ENCODE results near the gene IFI44. TPM values are rescaled to one million over a fixed set of nuclear protein-coding genes. Genes with fewer than 3 reads are reported as not detected.

The IFI44 gene
- total and polyA plus RNA-seq, 2 of the 13 experiments (the other 11 are each of a cell fraction or from before 2014, with no cell fraction given) = not detected

DNA sequence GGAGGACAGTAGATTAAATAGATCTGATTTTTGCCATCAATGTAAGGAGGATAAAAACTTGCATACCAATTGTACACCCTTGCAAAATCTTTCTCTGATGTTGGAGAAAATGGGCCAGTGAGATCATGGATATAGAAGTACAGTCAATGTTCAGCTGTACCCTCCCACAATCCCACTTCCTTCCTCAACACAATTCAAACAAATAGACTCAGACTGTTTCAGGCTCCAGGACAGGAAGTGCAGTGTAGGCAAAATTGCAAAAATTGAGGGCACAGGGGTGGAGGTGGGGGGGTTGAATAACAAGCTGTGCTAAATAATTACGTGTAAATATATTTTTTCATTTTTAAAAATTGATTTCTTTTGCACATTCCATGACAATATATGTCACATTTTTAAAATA lies 3.9 kb upstream of the IFI44 start:
- in situ Hi-C loops (cut with HindIII; ENCODE audit: extremely low pct_ligation_motif_present, low pct_unique_long_range_greater_than_20kb) = no loop called here
- TF ChIP-seq ZMYM4 (CRISPR knock-in tag; IDR thresholded peaks at IDR 0.05) (no peak), ZFYVE20 (CRISPR knock-in tag; IDR thresholded peaks at IDR 0.05; ENCODE audit: borderline replicate concordance, low read depth) (no peak), SNAI1 (CRISPR knock-in tag; IDR thresholded peaks at IDR 0.05; ENCODE audit: borderline replicate concordance) (no peak), TSC22D2 (CRISPR knock-in tag; IDR thresholded peaks at IDR 0.05; ENCODE audit: borderline replicate concordance) (no peak), NFIC (IDR thresholded peaks at IDR 0.05; ENCODE audit: low read length) (no peak), SMAD3 (CRISPR knock-in tag; IDR thresholded peaks at IDR 0.05) (no peak), ATF2 (CRISPR knock-in tag; IDR thresholded peaks at IDR 0.05) (no peak), REPIN1 (CRISPR knock-in tag; IDR thresholded peaks at IDR 0.05; ENCODE audit: borderline replicate concordance, low read depth) (no peak), ZKSCAN1 (IDR thresholded peaks at IDR 0.05; ENCODE audit: low read length) (no peak), ZFP62 (CRISPR knock-in tag; IDR thresholded peaks at IDR 0.05) (no peak), FOXK1 (CRISPR knock-in tag; IDR thresholded peaks at IDR 0.05; ENCODE audit: borderline replicate concordance, low read depth) (no peak)
- TF ChIP-seq, protein P1, sequence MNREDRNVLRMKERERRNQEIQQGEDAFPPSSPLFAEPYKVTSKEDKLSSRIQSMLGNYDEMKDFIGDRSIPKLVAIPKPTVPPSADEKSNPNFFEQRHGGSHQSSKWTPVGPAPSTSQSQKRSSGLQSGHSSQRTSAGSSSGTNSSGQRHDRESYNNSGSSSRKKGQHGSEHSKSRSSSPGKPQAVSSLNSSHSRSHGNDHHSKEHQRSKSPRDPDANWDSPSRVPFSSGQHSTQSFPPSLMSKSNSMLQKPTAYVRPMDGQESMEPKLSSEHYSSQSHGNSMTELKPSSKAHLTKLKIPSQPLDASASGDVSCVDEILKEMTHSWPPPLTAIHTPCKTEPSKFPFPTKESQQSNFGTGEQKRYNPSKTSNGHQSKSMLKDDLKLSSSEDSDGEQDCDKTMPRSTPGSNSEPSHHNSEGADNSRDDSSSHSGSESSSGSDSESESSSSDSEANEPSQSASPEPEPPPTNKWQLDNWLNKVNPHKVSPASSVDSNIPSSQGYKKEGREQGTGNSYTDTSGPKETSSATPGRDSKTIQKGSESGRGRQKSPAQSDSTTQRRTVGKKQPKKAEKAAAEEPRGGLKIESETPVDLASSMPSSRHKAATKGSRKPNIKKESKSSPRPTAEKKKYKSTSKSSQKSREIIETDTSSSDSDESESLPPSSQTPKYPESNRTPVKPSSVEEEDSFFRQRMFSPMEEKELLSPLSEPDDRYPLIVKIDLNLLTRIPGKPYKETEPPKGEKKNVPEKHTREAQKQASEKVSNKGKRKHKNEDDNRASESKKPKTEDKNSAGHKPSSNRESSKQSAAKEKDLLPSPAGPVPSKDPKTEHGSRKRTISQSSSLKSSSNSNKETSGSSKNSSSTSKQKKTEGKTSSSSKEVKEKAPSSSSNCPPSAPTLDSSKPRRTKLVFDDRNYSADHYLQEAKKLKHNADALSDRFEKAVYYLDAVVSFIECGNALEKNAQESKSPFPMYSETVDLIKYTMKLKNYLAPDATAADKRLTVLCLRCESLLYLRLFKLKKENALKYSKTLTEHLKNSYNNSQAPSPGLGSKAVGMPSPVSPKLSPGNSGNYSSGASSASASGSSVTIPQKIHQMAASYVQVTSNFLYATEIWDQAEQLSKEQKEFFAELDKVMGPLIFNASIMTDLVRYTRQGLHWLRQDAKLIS (CRISPR knock-in tag; IDR thresholded peaks at IDR 0.05) = no peak
- POLR2A ChIA-PET = no interaction called here
- intact Hi-C loops (cut with micrococcal nuclease; ENCODE audit: unreplicated experiment) = no loop called here
- ATAC-seq (no peak), FAIRE-seq (no peak), DNase-seq (ENCODE audit: low spot score) (no peak)
- no peaks in the 10 kb centered on the region for H3K36me3 ChIP-seq (replicated peaks in 1 of 2; ENCODE audit: control insufficient read depth in 1 of 2, insufficient read depth in 2 of 2, low read length in 2 of 2)
- H3K79me2 ChIP-seq (ENCODE audit: insufficient read depth, low read length) = no peaks in the 10 kb centered on the region
- CTCF ChIA-PET (ENCODE audit: low intra/inter-chr PET ratio, low total read pairs) = no interaction called here
- H3K4me3 ChIP-seq (replicated peaks in 1 of 3; ENCODE audit: insufficient read depth in 1 of 3, low read depth in 2 of 3, low read length in 3 of 3) = no peak overlapping the region
- H2AFZ ChIP-seq (ENCODE audit: low read length) = no peak overlapping the region
- no peak overlapping the region for H3K9ac ChIP-seq (ENCODE audit: insufficient read depth, low read depth, low read length)
- no peak overlapping the region for H3K27ac ChIP-seq (ENCODE audit: extremely low read length, insufficient read depth, low read length)
- WGBS (ENCODE audit: low lambda C conversion rate) = 0% methylated on average over 1 of the region's 1 CpG
- no peaks in the 10 kb centered on the region for H3K27me3 ChIP-seq (ENCODE audit: control insufficient read depth in 1 of 2, insufficient read depth in 2 of 2, low read length in 2 of 2)
- no peak overlapping the region for H3K4me2 ChIP-seq (ENCODE audit: low read depth, low read length)
- BruUV-seq (replicated peaks) = no TSS peak
- peaks cover 45% of the 10 kb centered on the region for H3K9me3 ChIP-seq (ENCODE audit: low read length)
- H3K4me1 ChIP-seq (ENCODE audit: insufficient read depth, low read length) = no peaks in the 10 kb centered on the region
- no peaks in the 10 kb centered on the region for H4K20me1 ChIP-seq (ENCODE audit: insufficient read depth, low read length)

Data from HepG2 (cell line).